HPDE6-E6E7 (cell line): ENCODE data around the gene BDH1.

Source experiments
- DNase-seq: peaks from one replicate; pipeline ENCODE4 v3.0.0; 2011; ENCODE audit warnings: missing footprints; ENCODE audit errors: extremely low spot score

Gene BDH1

GRCh38 chr3:197507081-197507480, 48.7 kb downstream of the BDH1 start:
- DNase-seq = no peak

- no peak for DNase-seq
Measured at GRCh38 chr3:197505796-197506548, 49.8 kb downstream of the BDH1 start.

GRCh38 chr3:197504641-197505121, 51.1 kb downstream of the BDH1 start:
- DNase-seq = no peak

- DNase-seq = no peak
Measured at GRCh38 chr3:197504229-197504628, 51.5 kb downstream of the BDH1 start.

GRCh38 chr3:197503652-197504051, 52.1 kb downstream of the BDH1 start:
- DNase-seq = no peak

GRCh38 chr3:197501879-197502620, 53.7 kb downstream of the BDH1 start:
- DNase-seq = peak; percentile 84

- no peak for DNase-seq
Measured at GRCh38 chr3:197501496-197501878, 54.3 kb downstream of the BDH1 start.

GRCh38 chr3:197500812-197501211, 55.0 kb downstream of the BDH1 start:
- no peak for DNase-seq

GRCh38 chr3:197499427-197499826, 56.3 kb downstream of the BDH1 start:
- no peak for DNase-seq

GRCh38 chr3:197498499-197499241, 57.1 kb downstream of the BDH1 start:
- no peak for DNase-seq

GRCh38 chr3:197496746-197497125, 59.0 kb downstream of the BDH1 start:
- no peak for DNase-seq

GRCh38 chr3:197495999-197496745, 59.6 kb downstream of the BDH1 start:
- no peak for DNase-seq

GRCh38 chr3:197495499-197495898, 60.3 kb downstream of the BDH1 start:
- DNase-seq = no peak

GRCh38 chr3:197495059-197495455, 60.7 kb downstream of the BDH1 start:
- no peak for DNase-seq

GRCh38 chr3:197494366-197495058, 61.3 kb downstream of the BDH1 start:
- no peak for DNase-seq

GRCh38 chr3:197493049-197493448, 62.7 kb downstream of the BDH1 start:
- no peak for DNase-seq

- no peak for DNase-seq
Measured at GRCh38 chr3:197491923-197492664, 63.7 kb downstream of the BDH1 start.

GRCh38 chr3:197491478-197491877, 64.3 kb downstream of the BDH1 start:
- no peak for DNase-seq

GRCh38 chr3:197490098-197491058, 65.4 kb downstream of the BDH1 start:
- no peak for DNase-seq
